GM21723 (cell line): Measurements from ENCODE around the gene FAM184B.

Source experiments
- ATAC-seq: cut with Tn5 transposase; IDR thresholded peaks from one replicate; pipeline ENCODE4 v1.9.1; 2021; ENCODE audit warnings: mild to moderate bottlenecking, moderate library complexity; ENCODE audit not compliant: unreplicated experiment

Gene FAM184B

GRCh38 chr4:17587094-17587822 is 194.2 kb downstream of the FAM184B start:
- no peak for ATAC-seq

GRCh38 chr4:17584521-17585213 is 196.8 kb downstream of the FAM184B start:
- ATAC-seq = no peak

DNA sequence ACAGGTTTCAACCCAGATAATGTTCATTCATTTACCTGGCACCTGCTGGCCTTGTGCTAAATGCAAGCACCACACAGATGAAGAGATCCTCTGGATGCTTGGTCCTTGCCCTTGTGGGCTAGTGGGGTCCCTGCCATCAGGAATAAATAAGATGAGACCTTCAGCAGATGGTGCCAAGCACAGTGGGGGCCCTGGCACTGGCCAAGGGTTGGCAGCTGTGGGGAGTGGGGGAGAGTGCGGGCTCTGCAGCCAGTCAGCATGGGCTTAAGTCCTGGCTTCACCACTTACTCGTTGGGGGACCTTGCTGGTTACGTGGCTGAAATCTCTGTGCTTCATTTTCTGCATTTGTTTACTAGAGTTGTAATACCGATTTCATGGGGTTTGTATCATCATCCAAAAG is 197.5 kb downstream of the FAM184B start:
- no peak for ATAC-seq

DNA sequence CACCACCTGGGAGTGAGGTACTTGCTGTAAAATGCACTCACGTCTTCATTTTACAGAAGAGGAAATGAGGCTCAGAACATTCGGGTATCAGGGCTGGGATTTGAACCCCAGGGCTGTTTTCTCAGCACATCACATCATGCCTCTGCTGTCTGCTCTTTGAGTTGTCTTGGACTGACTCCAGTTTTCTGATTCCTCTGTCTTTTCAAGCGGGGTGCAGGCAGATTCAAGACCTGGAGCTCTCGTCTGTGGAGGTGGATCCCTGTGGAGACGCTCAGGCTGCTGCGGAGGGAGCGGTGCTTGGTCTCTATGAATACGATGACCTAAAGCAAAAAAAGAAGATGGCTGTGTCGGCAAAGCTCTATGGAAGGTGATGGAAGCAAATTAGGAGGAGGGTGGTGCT is 198.1 kb downstream of the FAM184B start:
- ATAC-seq = no peak

- no peak for ATAC-seq
Measured at GRCh38 chr4:17580969-17581368, 200.5 kb downstream of the FAM184B start.
